Measurements from ENCODE around the gene PITPNC1.
"Not testable (repeated sequence)": the region's sequence is repeated elsewhere in the genome, so short reads cannot be mapped to it uniquely, and the experiment has no call there.

PITPNC1 gene

GRCh38 chr17:67689534-67690177 lies 312.6 kb downstream of the PITPNC1 start:
- Histone ChIP-seq H3K27me3 (ENCODE audit: control insufficient read depth in 1 of 2, insufficient read depth in 2 of 2, low read length in 2 of 2) (no peaks in the 10 kb centered on the region), H3K36me3 (ENCODE audit: insufficient read depth, low read length) (no peaks in the 10 kb centered on the region), H3K9me3 (ENCODE audit: low read length) (no peaks in the 10 kb centered on the region), H3K9ac (ENCODE audit: low read length) (no peak overlapping the region), H3K27ac (ENCODE audit: low read depth, low read length) (no peak overlapping the region), H3K4me1 (ENCODE audit: insufficient read depth, low read length) (peaks cover 3% of the 10 kb centered on the region), H3K4me3 (ENCODE audit: low read depth in 1 of 2, low read length in 2 of 2) (no peak overlapping the region)

GRCh38 chr17:67693811-67694210 lies 316.7 kb downstream of the PITPNC1 start:
- Histone ChIP-seq H3K4me1 (ENCODE audit: insufficient read depth, low read length) (peaks cover 3% of the 10 kb centered on the region), H3K27ac (ENCODE audit: low read depth, low read length) (no peak overlapping the region), H3K36me3 (ENCODE audit: insufficient read depth, low read length) (no peaks in the 10 kb centered on the region), H3K4me3 (ENCODE audit: low read depth in 1 of 2, low read length in 2 of 2) (no peak overlapping the region), H3K27me3 (ENCODE audit: control insufficient read depth in 1 of 2, insufficient read depth in 2 of 2, low read length in 2 of 2) (no peaks in the 10 kb centered on the region), H3K9me3 (ENCODE audit: low read length) (no peaks in the 10 kb centered on the region), H3K9ac (ENCODE audit: low read length) (no peak overlapping the region)

GRCh38 chr17:67696347-67696746 lies 319.3 kb downstream of the PITPNC1 start:
- H3K36me3 ChIP-seq (ENCODE audit: insufficient read depth, low read length) = no peaks in the 10 kb centered on the region
- no peaks in the 10 kb centered on the region for H3K9me3 ChIP-seq (ENCODE audit: low read length)
- H3K27ac ChIP-seq (ENCODE audit: low read depth, low read length) = no peak overlapping the region
- H3K27me3 ChIP-seq (ENCODE audit: control insufficient read depth in 1 of 2, insufficient read depth in 2 of 2, low read length in 2 of 2) = no peaks in the 10 kb centered on the region
- H3K4me1 ChIP-seq (ENCODE audit: insufficient read depth, low read length) = no peaks in the 10 kb centered on the region
- H3K9ac ChIP-seq (ENCODE audit: low read length) = no peak overlapping the region
- H3K4me3 ChIP-seq (ENCODE audit: low read depth in 1 of 2, low read length in 2 of 2) = no peak overlapping the region

- Histone ChIP-seq H3K27me3 (ENCODE audit: control insufficient read depth in 1 of 2, insufficient read depth in 2 of 2, low read length in 2 of 2) (no peaks in the 10 kb centered on the region), H3K9me3 (ENCODE audit: low read length) (no peaks in the 10 kb centered on the region), H3K4me1 (ENCODE audit: insufficient read depth, low read length) (no peaks in the 10 kb centered on the region), H3K9ac (ENCODE audit: low read length) (no peak overlapping the region), H3K27ac (ENCODE audit: low read depth, low read length) (no peak overlapping the region), H3K4me3 (ENCODE audit: low read depth in 1 of 2, low read length in 2 of 2) (no peak overlapping the region), H3K36me3 (ENCODE audit: insufficient read depth, low read length) (no peaks in the 10 kb centered on the region)
Observed at GRCh38 chr17:67696853-67697498, 319.9 kb downstream of the PITPNC1 start.

GRCh38 chr17:67700037-67700724 lies 323.1 kb downstream of the PITPNC1 start:
- Histone ChIP-seq H3K4me1 (ENCODE audit: insufficient read depth, low read length) (no peaks in the 10 kb centered on the region), H3K27ac (ENCODE audit: low read depth, low read length) (no peak overlapping the region), H3K36me3 (ENCODE audit: insufficient read depth, low read length) (no peaks in the 10 kb centered on the region), H3K4me3 (ENCODE audit: low read depth in 1 of 2, low read length in 2 of 2) (no peak overlapping the region), H3K27me3 (ENCODE audit: control insufficient read depth in 1 of 2, insufficient read depth in 2 of 2, low read length in 2 of 2) (no peaks in the 10 kb centered on the region), H3K9ac (ENCODE audit: low read length) (no peak overlapping the region), H3K9me3 (ENCODE audit: low read length) (no peaks in the 10 kb centered on the region)

GRCh38 chr17:67700725-67701119 lies 323.6 kb downstream of the PITPNC1 start:
- Histone ChIP-seq H3K4me1 (ENCODE audit: insufficient read depth, low read length) (no peaks in the 10 kb centered on the region), H3K27ac (ENCODE audit: low read depth, low read length) (no peak overlapping the region), H3K27me3 (ENCODE audit: control insufficient read depth in 1 of 2, insufficient read depth in 2 of 2, low read length in 2 of 2) (no peaks in the 10 kb centered on the region), H3K36me3 (ENCODE audit: insufficient read depth, low read length) (no peaks in the 10 kb centered on the region), H3K9me3 (ENCODE audit: low read length) (no peaks in the 10 kb centered on the region), H3K4me3 (ENCODE audit: low read depth in 1 of 2, low read length in 2 of 2) (no peak overlapping the region), H3K9ac (ENCODE audit: low read length) (no peak overlapping the region)

- H3K4me3 ChIP-seq (ENCODE audit: low read depth in 1 of 2, low read length in 2 of 2); H3K9ac ChIP-seq (ENCODE audit: low read length); H3K36me3 ChIP-seq (ENCODE audit: insufficient read depth, low read length); H3K9me3 ChIP-seq (ENCODE audit: low read length); H3K4me1 ChIP-seq (ENCODE audit: insufficient read depth, low read length); H3K27ac ChIP-seq (ENCODE audit: low read depth, low read length); H3K27me3 ChIP-seq (ENCODE audit: control insufficient read depth in 1 of 2, insufficient read depth in 2 of 2, low read length in 2 of 2): not testable (repeated sequence)
Observed at GRCh38 chr17:67702861-67703260, 325.8 kb downstream of the PITPNC1 start.

GRCh38 chr17:67707442-67707841 lies 330.4 kb downstream of the PITPNC1 start:
- Histone ChIP-seq H3K4me1 (ENCODE audit: insufficient read depth, low read length) (no peaks in the 10 kb centered on the region), H3K36me3 (ENCODE audit: insufficient read depth, low read length) (no peaks in the 10 kb centered on the region), H3K27me3 (ENCODE audit: control insufficient read depth in 1 of 2, insufficient read depth in 2 of 2, low read length in 2 of 2) (no peaks in the 10 kb centered on the region), H3K9ac (ENCODE audit: low read length) (no peak overlapping the region), H3K27ac (ENCODE audit: low read depth, low read length) (no peak overlapping the region), H3K4me3 (ENCODE audit: low read depth in 1 of 2, low read length in 2 of 2) (no peak overlapping the region), H3K9me3 (ENCODE audit: low read length) (no peaks in the 10 kb centered on the region)

- Histone ChIP-seq H3K4me3 (ENCODE audit: low read depth in 1 of 2, low read length in 2 of 2) (no peak overlapping the region), H3K27me3 (ENCODE audit: control insufficient read depth in 1 of 2, insufficient read depth in 2 of 2, low read length in 2 of 2) (no peaks in the 10 kb centered on the region), H3K4me1 (ENCODE audit: insufficient read depth, low read length) (no peaks in the 10 kb centered on the region), H3K9me3 (ENCODE audit: low read length) (no peaks in the 10 kb centered on the region), H3K27ac (ENCODE audit: low read depth, low read length) (no peak overlapping the region), H3K36me3 (ENCODE audit: insufficient read depth, low read length) (no peaks in the 10 kb centered on the region), H3K9ac (ENCODE audit: low read length) (no peak overlapping the region)
Observed at GRCh38 chr17:67708378-67708777, 331.3 kb downstream of the PITPNC1 start.

GRCh38 chr17:67711916-67712315 lies 334.8 kb downstream of the PITPNC1 start:
- H3K27me3 ChIP-seq (ENCODE audit: control insufficient read depth in 1 of 2, insufficient read depth in 2 of 2, low read length in 2 of 2) = no peaks in the 10 kb centered on the region

GRCh38 chr17:67712375-67712774 lies 335.3 kb downstream of the PITPNC1 start:
- no peaks in the 10 kb centered on the region for H3K36me3 ChIP-seq (ENCODE audit: insufficient read depth, low read length)
- H3K4me3 ChIP-seq (ENCODE audit: low read depth in 1 of 2, low read length in 2 of 2) = no peak overlapping the region
- H3K9me3 ChIP-seq (ENCODE audit: low read length) = no peaks in the 10 kb centered on the region
- no peak overlapping the region for H3K27ac ChIP-seq (ENCODE audit: low read depth, low read length)
- no peaks in the 10 kb centered on the region for H3K27me3 ChIP-seq (ENCODE audit: control insufficient read depth in 1 of 2, insufficient read depth in 2 of 2, low read length in 2 of 2)
- H3K4me1 ChIP-seq (ENCODE audit: insufficient read depth, low read length) = no peaks in the 10 kb centered on the region
- no peak overlapping the region for H3K9ac ChIP-seq (ENCODE audit: low read length)

More at GRCh38 chr17:67711916-67712315, 334.8 kb downstream of the PITPNC1 start:
- no peaks in the 10 kb centered on the region for H3K9me3 ChIP-seq (ENCODE audit: low read length)
- H3K27ac ChIP-seq (ENCODE audit: low read depth, low read length) = no peak overlapping the region
- no peak overlapping the region for H3K4me3 ChIP-seq (ENCODE audit: low read depth in 1 of 2, low read length in 2 of 2)
- H3K9ac ChIP-seq (ENCODE audit: low read length) = no peak overlapping the region
- no peaks in the 10 kb centered on the region for H3K4me1 ChIP-seq (ENCODE audit: insufficient read depth, low read length)
- no peaks in the 10 kb centered on the region for H3K36me3 ChIP-seq (ENCODE audit: insufficient read depth, low read length)

Data from muscle layer of colon (tissue), 2 donors.